HG02759 (cell line): Measurements from ENCODE around the gene SCN5A.

Source experiments
- ATAC-seq: cut with Tn5 transposase; IDR thresholded peaks from one replicate; pipeline ENCODE4 v1.9.1; 2021; ENCODE audit warnings: mild to moderate bottlenecking, moderate library complexity; ENCODE audit not compliant: unreplicated experiment

SCN5A gene

DNA sequence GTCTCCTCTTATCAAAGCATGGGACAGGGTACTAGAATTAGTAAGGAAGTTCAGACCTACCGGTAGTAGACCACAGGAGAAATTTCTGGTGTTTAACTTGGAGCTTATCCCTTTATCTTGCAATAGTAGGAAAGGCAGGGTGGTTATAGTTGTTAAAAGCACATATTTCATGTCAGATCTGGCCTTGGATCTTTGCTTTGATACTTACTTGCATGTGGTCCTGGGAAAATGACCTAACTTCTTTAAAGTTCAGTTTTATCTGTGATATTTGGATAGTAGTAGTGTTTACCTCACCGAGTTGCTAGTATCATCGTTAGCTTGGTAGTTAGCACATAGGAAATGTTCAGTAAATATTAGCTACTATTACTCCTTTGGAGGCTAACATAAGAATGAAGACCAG lies 137.9 kb downstream of the SCN5A start:
- ATAC-seq, result no peak

DNA sequence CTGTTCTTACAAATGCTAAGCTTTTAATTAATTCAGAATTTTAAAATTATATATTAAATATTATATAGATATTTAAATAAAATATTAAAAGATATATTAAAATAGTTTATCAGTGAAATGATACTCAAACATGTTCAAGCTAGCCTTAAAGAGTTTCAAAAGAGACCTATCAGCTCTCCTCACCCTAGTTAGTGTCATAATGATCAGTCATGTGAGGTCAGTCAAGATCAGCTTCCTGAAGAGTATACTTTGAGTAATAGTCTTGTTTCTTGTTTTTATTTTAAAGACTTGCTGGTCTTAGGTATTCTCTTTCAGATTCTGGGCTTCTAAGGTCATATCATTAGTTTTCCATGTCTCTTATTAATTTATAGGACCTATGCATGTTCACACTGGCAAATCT lies 138.9 kb downstream of the SCN5A start:
- no peak for ATAC-seq

DNA sequence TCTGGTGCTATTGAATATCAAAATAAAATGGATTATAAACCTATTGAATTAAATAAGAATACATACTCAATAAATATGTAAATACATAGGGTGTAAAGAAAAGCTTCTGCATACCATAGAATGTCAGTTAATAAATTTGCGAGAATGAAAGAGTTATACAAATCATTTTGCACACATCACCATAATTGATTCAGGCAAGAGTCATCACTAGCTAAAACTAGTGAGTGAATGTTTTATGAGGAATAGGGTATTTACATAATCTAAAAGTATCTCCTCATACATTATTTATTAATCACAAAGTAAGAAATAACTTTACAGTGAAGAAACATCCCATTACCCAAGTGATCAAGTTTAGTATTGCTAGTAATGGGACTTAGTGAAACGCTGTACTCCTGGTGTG lies 139.8 kb downstream of the SCN5A start:
- ATAC-seq, result no peak

DNA sequence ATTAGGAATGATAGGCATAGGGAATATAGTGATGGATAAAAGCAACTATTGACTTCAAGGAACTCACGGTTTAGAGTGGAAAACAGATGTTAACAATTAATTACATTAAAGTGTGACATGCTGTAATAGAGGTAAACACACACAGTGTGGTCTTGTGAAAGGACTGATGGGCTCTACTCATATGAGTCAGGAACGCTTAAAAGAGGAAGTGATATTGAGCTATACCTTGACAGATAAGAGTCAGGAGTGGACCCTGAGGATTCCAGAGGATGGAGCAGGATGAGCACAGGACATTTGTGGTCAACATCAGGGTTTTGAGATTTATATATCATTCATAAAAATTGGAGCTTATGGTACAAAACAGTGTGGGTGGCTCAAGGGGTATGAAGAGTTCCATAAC lies 142.4 kb downstream of the SCN5A start:
- peak; percentile 96 for ATAC-seq

DNA sequence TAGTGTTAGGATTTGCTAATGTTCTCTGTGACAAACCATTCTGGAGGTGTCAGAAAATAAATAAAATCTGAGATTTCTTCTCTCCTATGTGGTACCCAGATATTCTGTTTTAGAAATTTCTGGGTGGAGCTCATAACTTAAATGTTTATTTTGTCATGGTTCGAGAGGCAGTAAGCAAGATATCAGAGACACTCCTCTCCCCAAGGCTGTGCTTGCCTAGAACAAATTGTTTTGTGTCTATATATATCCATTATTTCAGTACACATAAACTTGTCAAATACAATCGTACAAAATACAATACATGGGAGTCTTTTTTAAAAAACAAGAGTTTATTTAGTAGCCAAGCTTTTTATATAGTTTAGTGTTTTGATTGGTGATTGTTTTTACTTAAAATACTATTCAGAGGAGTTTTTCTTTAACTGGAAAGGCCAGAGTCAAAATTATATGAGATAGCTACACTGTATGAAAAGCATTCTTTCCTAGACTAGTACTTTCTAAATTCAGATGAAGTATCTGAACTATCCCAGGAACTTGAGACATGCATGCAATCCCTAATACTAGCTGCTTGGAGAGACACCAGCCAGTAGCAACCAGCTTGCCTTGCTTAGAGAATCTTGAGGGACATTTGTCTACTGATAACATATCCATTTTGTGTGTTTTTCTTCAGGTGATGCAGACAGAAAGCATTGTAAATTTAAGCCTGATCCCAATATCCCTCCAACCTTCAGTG lies 148.6 kb downstream of the SCN5A start:
- ATAC-seq, result no peak
